Uterus (tissue), 2 donors: Measurements from ENCODE around the gene GPR176.

Source experiments
- POLR2A ChIP-seq, 2 donors: fragments of 450-650 bp; IDR thresholded peaks; one replicate each; pipeline ENCODE4 v1.6.1; 2016; ENCODE audit warnings: antibody characterized with exemption in 2 of 2, mild to moderate bottlenecking in 1 of 2, moderate library complexity in 1 of 2
- TF ChIP-seq, protein P1 (sequence below), 4 experiments: fragments of 200-600 bp in 2 of 4; fragments of 450-650 bp in 2 of 4; sonication (generic) in 2 of 4; IDR thresholded peaks; one replicate each; pipeline ENCODE4 v1.5.1; 2016 to 2019; ENCODE audit warnings: antibody characterized with exemption in 4 of 4, mild to moderate bottlenecking in 2 of 4, moderate library complexity in 1 of 4

DNA sequence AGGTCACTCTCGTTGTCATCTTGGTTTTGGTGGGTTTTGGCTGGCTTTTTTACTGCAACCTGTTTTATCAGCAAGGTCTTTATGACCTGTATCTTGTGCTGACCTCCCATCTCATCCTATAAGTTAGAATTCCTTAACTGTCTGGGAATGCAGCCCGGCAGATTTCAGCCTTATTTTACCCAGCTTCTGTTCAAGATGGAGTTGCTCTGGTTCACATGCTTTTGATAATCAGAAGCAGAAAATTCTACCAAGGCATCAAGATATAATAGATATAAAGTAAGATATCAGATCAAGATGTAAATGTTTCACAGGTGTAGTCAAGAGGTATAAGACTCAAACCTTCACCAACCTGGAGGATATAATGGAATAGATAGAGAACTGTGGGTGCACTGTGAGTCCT lies 16.0 kb downstream of the GPR176 start:
- TF ChIP-seq, protein P1, sequence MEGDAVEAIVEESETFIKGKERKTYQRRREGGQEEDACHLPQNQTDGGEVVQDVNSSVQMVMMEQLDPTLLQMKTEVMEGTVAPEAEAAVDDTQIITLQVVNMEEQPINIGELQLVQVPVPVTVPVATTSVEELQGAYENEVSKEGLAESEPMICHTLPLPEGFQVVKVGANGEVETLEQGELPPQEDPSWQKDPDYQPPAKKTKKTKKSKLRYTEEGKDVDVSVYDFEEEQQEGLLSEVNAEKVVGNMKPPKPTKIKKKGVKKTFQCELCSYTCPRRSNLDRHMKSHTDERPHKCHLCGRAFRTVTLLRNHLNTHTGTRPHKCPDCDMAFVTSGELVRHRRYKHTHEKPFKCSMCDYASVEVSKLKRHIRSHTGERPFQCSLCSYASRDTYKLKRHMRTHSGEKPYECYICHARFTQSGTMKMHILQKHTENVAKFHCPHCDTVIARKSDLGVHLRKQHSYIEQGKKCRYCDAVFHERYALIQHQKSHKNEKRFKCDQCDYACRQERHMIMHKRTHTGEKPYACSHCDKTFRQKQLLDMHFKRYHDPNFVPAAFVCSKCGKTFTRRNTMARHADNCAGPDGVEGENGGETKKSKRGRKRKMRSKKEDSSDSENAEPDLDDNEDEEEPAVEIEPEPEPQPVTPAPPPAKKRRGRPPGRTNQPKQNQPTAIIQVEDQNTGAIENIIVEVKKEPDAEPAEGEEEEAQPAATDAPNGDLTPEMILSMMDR (IDR thresholded peaks at IDR 0.05) = no peak
- TF ChIP-seq POLR2A (IDR thresholded peaks at IDR 0.05) = no peak
